HG03103 (cell line): Measurements from ENCODE around the gene RARG.
"Not testable (repeated sequence)": the region's sequence is repeated elsewhere in the genome, so short reads cannot be mapped to it uniquely, and the experiment has no call there.

Experiments
- ATAC-seq: cut with Tn5 transposase; IDR thresholded peaks from one replicate; pipeline ENCODE4 v1.9.1; 2021; ENCODE audit warnings: low read depth; ENCODE audit not compliant: unreplicated experiment

The RARG gene

GRCh38 chr12:53212931-53213330 is 19.1 kb downstream of the RARG start:
- ATAC-seq = no peak

GRCh38 chr12:53211476-53212381 is 20.3 kb downstream of the RARG start:
- no peak for ATAC-seq

GRCh38 chr12:53210843-53211242 is 21.2 kb downstream of the RARG start:
- no peak for ATAC-seq

GRCh38 chr12:53208877-53209463 is 23.0 kb downstream of the RARG start:
- ATAC-seq = no peak

GRCh38 chr12:53208435-53208834 is 23.6 kb downstream of the RARG start:
- no peak for ATAC-seq

- peak; percentile 40 for ATAC-seq
Observed at GRCh38 chr12:53207042-53207441, 25.0 kb downstream of the RARG start, which contains the start of gene ITGB7. ITGB7 (minus strand) TSS chr12:53207251; CDS start chr12:53200443, 6,808 bp downstream.

- ATAC-seq = peak; percentile 59
Observed at GRCh38 chr12:53205747-53206419, 26.1 kb downstream of the RARG start.

GRCh38 chr12:53204351-53204750 is 27.7 kb downstream of the RARG start:
- ATAC-seq = no peak

GRCh38 chr12:53202316-53202715 is 29.7 kb downstream of the RARG start:
- ATAC-seq = not testable (repeated sequence)

GRCh38 chr12:53201639-53202038 is 30.4 kb downstream of the RARG start:
- ATAC-seq = no peak

GRCh38 chr12:53201177-53201541 is 30.9 kb downstream of the RARG start:
- ATAC-seq = no peak

GRCh38 chr12:53200458-53201176 is 31.4 kb downstream of the RARG start:
- peak; percentile 42 for ATAC-seq

- peak; percentile 22 for ATAC-seq
Observed at GRCh38 chr12:53200107-53200457, 31.9 kb downstream of the RARG start.

GRCh38 chr12:53199700-53200099 is 32.3 kb downstream of the RARG start:
- no peak for ATAC-seq

- no peak for ATAC-seq
Observed at GRCh38 chr12:53198486-53199110, 33.4 kb downstream of the RARG start.

GRCh38 chr12:53197011-53197640 is 34.9 kb downstream of the RARG start:
- no peak for ATAC-seq

- ATAC-seq = no peak
Observed at GRCh38 chr12:53196486-53196885, 35.5 kb downstream of the RARG start.

- no peak for ATAC-seq
Observed at GRCh38 chr12:53195516-53196420, 36.2 kb downstream of the RARG start.

GRCh38 chr12:53194973-53195372 is 37.0 kb downstream of the RARG start:
- no peak for ATAC-seq
